MCF 10A (cell line): ENCODE results near the gene ZNF264. TPM values are rescaled to one million over a fixed set of nuclear protein-coding genes. Genes with fewer than 3 reads are reported as not detected.

Source experiments
- BruUV-seq: library from RNA; stranded (reverse); fragments of 400-500 nt; replicated peaks from 2 replicates; lab custom pipeline; 2021; lab: Mats Ljungman, UMichigan
- CTCF ChIA-PET: fragments of 300-600 bp; sonication (Branson Sonifier 250); formaldehyde crosslinking; extraction: SDS; loops from one replicate; lab custom pipeline; 2021; ENCODE audit warnings: antibody characterized with exemption, inconsistent platforms; lab: Yijun Ruan, JAX
- POLR2A ChIA-PET: fragments of 300-600, 350-650 bp; sonication (Branson Sonifier 250); formaldehyde crosslinking; extraction: SDS; loops from one replicate; lab custom pipeline; 2020; ENCODE audit warnings: antibody characterized with exemption, inconsistent platforms; lab: Yijun Ruan, JAX
- DNase-seq: peaks from one replicate; pipeline ENCODE4 v3.0.0-alpha.2; 2018; ENCODE audit not compliant: unreplicated experiment
- H3K27ac Mint-ChIP-seq: one replicate; pipeline ENCODE4 v1.8.0; 2022; ENCODE audit warnings: mild to moderate bottlenecking, low read depth, mixed read lengths; ENCODE audit not compliant: unreplicated experiment
- H3K27me3 Mint-ChIP-seq: one replicate; pipeline ENCODE4 v1.8.0; 2022; ENCODE audit warnings: mixed read lengths; ENCODE audit not compliant: insufficient read depth, unreplicated experiment
- H3K36me3 Mint-ChIP-seq: one replicate; pipeline ENCODE4 v1.8.0; 2022; ENCODE audit warnings: mild to moderate bottlenecking, moderate library complexity, mixed read lengths; ENCODE audit not compliant: insufficient read depth, unreplicated experiment
- H3K4me1 Mint-ChIP-seq: one replicate; pipeline ENCODE4 v1.8.0; 2022; ENCODE audit warnings: mixed read lengths; ENCODE audit not compliant: insufficient read depth, unreplicated experiment
- H3K4me3 Mint-ChIP-seq: one replicate; pipeline ENCODE4 v1.8.0; 2022; ENCODE audit warnings: mild to moderate bottlenecking, moderate library complexity, mixed read lengths; ENCODE audit not compliant: unreplicated experiment
- H3K9me3 Mint-ChIP-seq: one replicate; pipeline ENCODE4 v1.8.0; 2022; ENCODE audit warnings: mixed read lengths; ENCODE audit not compliant: unreplicated experiment
- CTCF ChIP-seq: fragments of 200-600 bp; IDR thresholded peaks from one replicate; pipeline ENCODE4 v1.8.0; 2022; ENCODE audit warnings: antibody characterized with exemption, mild to moderate bottlenecking; ENCODE audit not compliant: unreplicated experiment
- intact Hi-C: fragments of 100-400 bp; cut with micrococcal nuclease; formaldehyde crosslinking; loops from 2 replicates; pipeline ENCODE4 v1.14.1; 2022
- total RNA-seq: library from RNA; stranded (reverse); gene quantifications from 2 replicates; pipeline ENCODE4 v1.2.3, GENCODE V29; 2022

Gene ZNF264
- total RNA-seq, 1 experiment from 2014 or later: 34.4 TPM

DNA sequence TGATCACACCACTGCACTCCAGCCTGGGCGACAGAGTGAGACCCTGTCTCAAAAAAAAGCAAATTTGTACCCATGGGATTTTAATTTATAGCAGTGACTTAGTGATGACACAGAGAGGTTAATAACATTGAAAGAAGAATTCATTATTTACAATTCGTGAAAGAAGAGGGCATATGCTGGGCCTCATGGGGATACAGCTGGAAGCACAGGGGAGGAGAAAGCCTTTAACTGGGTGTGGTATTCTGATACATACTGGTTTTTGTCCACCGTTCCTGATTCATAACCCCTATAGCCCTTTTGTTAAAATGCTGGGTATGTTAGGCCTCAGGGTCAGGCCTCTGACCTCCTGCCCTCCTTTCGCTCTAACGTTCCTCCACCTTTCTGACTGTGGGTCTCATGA is 10.9 kb downstream of the ZNF264 start:
- no peak overlapping the region for H3K27ac Mint-ChIP-seq
- BruUV-seq: no TSS peak

GRCh38 chr19:57210381-57210780 is 19.1 kb downstream of the ZNF264 start:
- Mint-ChIP-seq H3K27ac (no peak overlapping the region), H3K4me3 (no peak overlapping the region), H3K4me1 (no peaks in the 10 kb centered on the region), H3K9me3 (no peaks in the 10 kb centered on the region), H3K27me3 (no peaks in the 10 kb centered on the region), H3K36me3 (peaks cover 93% of the 10 kb centered on the region)
- TF ChIP-seq CTCF: no peak
- ChIA-PET POLR2A (no interaction called here), CTCF (interaction anchor here (1.4 kb wide), 1 partner anchor 19 kb away, joined by 3 read pairs; the partner anchor contains the start of gene ZNF264)
- no TSS peak for BruUV-seq
- intact Hi-C loops: no loop called here
- DNase-seq: no peak

More for the DNA sequence above, 10.9 kb downstream of the ZNF264 start:
- Mint-ChIP-seq H3K27me3 (no peaks in the 10 kb centered on the region), H3K4me3 (no peak overlapping the region), H3K4me1 (peaks cover 5% of the 10 kb centered on the region), H3K9me3 (no peaks in the 10 kb centered on the region), H3K36me3 (peaks cover 70% of the 10 kb centered on the region)
- DNase-seq: no peak
- POLR2A ChIA-PET: interaction anchor here (0.6 to 1.5 kb wide), 3 partner anchors 8 to 1026 kb away, joined by 3 to 8 read pairs (median 3); partner anchors contain the start of gene ZNF264
- no peak for TF ChIP-seq CTCF
- intact Hi-C loops: no loop called here
- CTCF ChIA-PET: no interaction called here

- Mint-ChIP-seq H3K27me3 (no peaks in the 10 kb centered on the region), H3K4me1 (no peaks in the 10 kb centered on the region), H3K4me3 (no peak overlapping the region), H3K36me3 (peaks cover 89% of the 10 kb centered on the region), H3K9me3 (no peaks in the 10 kb centered on the region), H3K27ac (no peak overlapping the region)
- intact Hi-C loops: no loop called here
- POLR2A ChIA-PET: no interaction called here
- CTCF ChIA-PET: no interaction called here
- DNase-seq: no peak
- no peak for TF ChIP-seq CTCF
- no TSS peak for BruUV-seq
Observed at GRCh38 chr19:57212109-57212508, 20.8 kb downstream of the ZNF264 start.

DNA sequence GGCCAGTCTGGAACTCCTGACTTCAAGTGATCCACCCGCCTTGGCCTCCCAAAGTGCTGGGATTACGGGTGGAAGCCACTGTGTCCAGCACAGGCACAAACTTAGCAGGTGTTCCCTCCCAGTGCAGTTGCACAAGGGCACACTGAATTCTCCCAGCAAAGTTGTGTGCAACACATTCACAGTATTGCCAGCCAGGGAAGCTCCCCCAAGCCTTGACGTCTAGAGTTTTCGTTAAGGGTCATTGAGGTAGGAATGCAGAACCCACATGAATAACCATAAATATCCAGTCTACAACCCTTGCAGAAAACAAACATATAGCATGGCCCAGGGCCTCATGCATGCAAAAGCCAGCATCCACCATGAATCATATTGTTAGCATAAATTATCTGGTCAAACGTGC is 36.2 kb downstream of the ZNF264 start:
- ChIA-PET CTCF (no interaction called here), POLR2A (no interaction called here)
- TF ChIP-seq CTCF: no peak
- no peaks in the 10 kb centered on the region for H3K27me3 Mint-ChIP-seq
- no peaks in the 10 kb centered on the region for H3K9me3 Mint-ChIP-seq
- no peaks in the 10 kb centered on the region for H3K4me1 Mint-ChIP-seq
- H3K36me3 Mint-ChIP-seq: peaks cover 16% of the 10 kb centered on the region
- BruUV-seq: no TSS peak
- no peak overlapping the region for H3K27ac Mint-ChIP-seq
- intact Hi-C loops: no loop called here
- H3K4me3 Mint-ChIP-seq: no peak overlapping the region
- no peak for DNase-seq
